H9 (cell line): ENCODE measurements around the gene SMPX. TPM values are rescaled to one million over a fixed set of nuclear protein-coding genes. Genes with fewer than 3 reads are reported as not detected.

Experiments
- DNase-seq: peaks from one replicate; pipeline ENCODE4 v3.0.0-alpha.2; 2017
- H2AFZ ChIP-seq: one replicate; pipeline ENCODE4 v1.6.1; 2013; ENCODE audit warnings: mild to moderate bottlenecking, low read length, control low read depth, moderate library complexity
- H2AK5ac ChIP-seq: 2 replicates; pipeline ENCODE4 v1.6.1; 2013; ENCODE audit warnings: low read length, control low read depth, mixed read lengths; ENCODE audit not compliant: insufficient read length
- H2BK120ac ChIP-seq: one replicate; pipeline ENCODE4 v1.6.1; 2013; ENCODE audit warnings: low read depth, mild to moderate bottlenecking, low read length, control low read depth, inconsistent platforms; ENCODE audit not compliant: poor library complexity, severe bottlenecking
- H2BK12ac ChIP-seq: 2 replicates; pipeline ENCODE4 v1.6.1; 2013; ENCODE audit warnings: low read length, control low read depth, mixed read lengths, low read depth; ENCODE audit not compliant: insufficient read length
- H2BK15ac ChIP-seq: 2 replicates; pipeline ENCODE4 v1.6.1; 2013; ENCODE audit warnings: low read depth, low read length, control low read depth
- H2BK20ac ChIP-seq: one replicate; pipeline ENCODE4 v1.6.1; 2013; ENCODE audit warnings: low read depth, mild to moderate bottlenecking, low read length, control low read depth, inconsistent platforms; ENCODE audit not compliant: poor library complexity, severe bottlenecking
- H2BK5ac ChIP-seq: 2 replicates; pipeline ENCODE4 v1.6.1; 2013; ENCODE audit warnings: low read length, control low read depth, mixed read lengths; ENCODE audit not compliant: insufficient read length
- H3K14ac ChIP-seq: 2 replicates; pipeline ENCODE4 v1.6.1; 2013; ENCODE audit warnings: low read length, control low read depth; ENCODE audit not compliant: insufficient read depth
- H3K18ac ChIP-seq: 2 replicates; pipeline ENCODE4 v1.6.1; 2013; ENCODE audit warnings: low read depth, mild to moderate bottlenecking, mixed read lengths, low read length, control low read depth; ENCODE audit not compliant: insufficient read length
- H3K23ac ChIP-seq: 2 replicates; pipeline ENCODE4 v1.6.1; 2013; ENCODE audit warnings: low read length, control low read depth, mixed read lengths, low read depth; ENCODE audit not compliant: insufficient read length
- H3K23me2 ChIP-seq: 2 replicates; pipeline ENCODE4 v1.6.1; 2013; ENCODE audit warnings: low read depth, mild to moderate bottlenecking, mixed read lengths, low read length, control low read depth; ENCODE audit not compliant: insufficient read length, poor library complexity, severe bottlenecking
- H3K27ac ChIP-seq: 2 replicates; pipeline ENCODE4 v1.5.1; 2013; ENCODE audit warnings: low read length, control low read depth, mixed read lengths, low read depth; ENCODE audit not compliant: insufficient read length
- H3K27me3 ChIP-seq: 2 replicates; pipeline ENCODE4 v1.6.1; 2013; ENCODE audit warnings: low read length, control low read depth, inconsistent platforms; ENCODE audit not compliant: insufficient read depth
- H3K4ac ChIP-seq: 2 replicates; pipeline ENCODE4 v1.6.1; 2013; ENCODE audit warnings: low read depth, mild to moderate bottlenecking, control low read depth, inconsistent platforms, low read length, moderate library complexity
- H3K4me1 ChIP-seq: 2 replicates; pipeline ENCODE4 v1.6.1; 2013; ENCODE audit warnings: low read length, control low read depth, inconsistent platforms; ENCODE audit not compliant: insufficient read depth
- H3K4me2 ChIP-seq: 2 replicates; pipeline ENCODE4 v1.6.1; 2013; ENCODE audit warnings: low read length, control low read depth, mixed read lengths; ENCODE audit not compliant: insufficient read length, insufficient read depth
- H3K56ac ChIP-seq: 2 replicates; pipeline ENCODE4 v1.6.1; 2013; ENCODE audit warnings: low read depth, mild to moderate bottlenecking, mixed read lengths, low read length, control low read depth; ENCODE audit not compliant: insufficient read length
- H3K79me1 ChIP-seq: 2 replicates; pipeline ENCODE4 v1.6.1; 2013; ENCODE audit warnings: low read depth, mild to moderate bottlenecking, moderate library complexity, low read length, control low read depth, inconsistent platforms; ENCODE audit not compliant: insufficient read depth, poor library complexity, severe bottlenecking
- H3K79me2 ChIP-seq: 2 replicates; pipeline ENCODE4 v1.6.1; 2013; ENCODE audit warnings: low read length, control low read depth, inconsistent platforms; ENCODE audit not compliant: insufficient read depth
- H3K9ac ChIP-seq: 2 replicates; pipeline ENCODE4 v1.6.1; 2013; ENCODE audit warnings: low read length, control low read depth, mixed read lengths; ENCODE audit not compliant: insufficient read length; ENCODE audit errors: extremely low read depth
- H3K9me3 ChIP-seq: one replicate; pipeline ENCODE4 v1.6.1; 2013; ENCODE audit warnings: low read depth, low read length, inconsistent platforms; ENCODE audit not compliant: control insufficient read depth
- H3T11ph ChIP-seq: one replicate; pipeline ENCODE4 v1.6.1; 2013; ENCODE audit warnings: mild to moderate bottlenecking, low read length, control low read depth, inconsistent platforms
- H4K20me1 ChIP-seq: one replicate; pipeline ENCODE4 v1.6.1; 2013; ENCODE audit not compliant: control insufficient read depth, insufficient read length, insufficient read depth
- H4K5ac ChIP-seq: 2 replicates; pipeline ENCODE4 v1.6.1; 2013; ENCODE audit warnings: low read depth, mild to moderate bottlenecking, mixed read lengths, low read length, control low read depth; ENCODE audit not compliant: insufficient read length
- H4K8ac ChIP-seq: replicated peaks from 2 replicates; pipeline ENCODE4 v1.6.1; 2013; ENCODE audit warnings: low read length, control low read depth, mixed read lengths, low read depth; ENCODE audit not compliant: insufficient read length
- H4K91ac ChIP-seq: 2 replicates; pipeline ENCODE4 v1.6.1; 2013; ENCODE audit warnings: low read depth, mild to moderate bottlenecking, moderate library complexity, mixed read lengths, low read length, control low read depth; ENCODE audit not compliant: insufficient read length
- H3K27ac Mint-ChIP-seq, 3 experiments: 2 replicates in 2 of 3; 3 replicates in 1 of 3; pipeline ENCODE4 v1.8.0; 2020 to 2021; ENCODE audit warnings: mixed read lengths in 3 of 3, mild to moderate bottlenecking in 1 of 3, moderate library complexity in 1 of 3
- H3K27me3 Mint-ChIP-seq: 2 replicates; pipeline ENCODE4 v1.8.0; 2021; ENCODE audit warnings: low read depth, mild to moderate bottlenecking, moderate library complexity, mixed read lengths
- H3K36me3 Mint-ChIP-seq, 3 experiments: 2 replicates in 2 of 3; 3 replicates in 1 of 3; pipeline ENCODE4 v1.8.0; 2020 to 2021; ENCODE audit warnings: low read depth in 3 of 3, mixed read lengths in 3 of 3; ENCODE audit not compliant: insufficient read depth in 1 of 3
- H3K4me1 Mint-ChIP-seq, 2 experiments: 2 replicates each; pipeline ENCODE4 v1.8.0; 2020; ENCODE audit warnings: mixed read lengths in 2 of 2
- H3K4me3 Mint-ChIP-seq, 2 experiments: 2 replicates in 1 of 2; 3 replicates in 1 of 2; pipeline ENCODE4 v1.8.0; 2020 to 2021; ENCODE audit warnings: mild to moderate bottlenecking in 2 of 2, mixed read lengths in 2 of 2, moderate library complexity in 1 of 2
- H3K9me3 Mint-ChIP-seq, 2 experiments: 2 replicates in 1 of 2; 3 replicates in 1 of 2; pipeline ENCODE4 v1.8.0; 2020; ENCODE audit warnings: mild to moderate bottlenecking in 2 of 2, mixed read lengths in 2 of 2, moderate library complexity in 1 of 2
- WGBS: extraction: QIAGEN DNeasy Blood & Tissue Kit; methylation state at CpG from one replicate; pipeline ENCODE4 v1.1.7; 2013; ENCODE audit warnings: missing lambda C conversion rate, low lambda C conversion rate, mixed read lengths; ENCODE audit not compliant: insufficient read length; ENCODE audit errors: extremely low coverage; 5-methylcytosine and 5-hydroxymethylcytosine counted together
- total RNA-seq: library from RNA; stranded (reverse); gene quantifications from 2 replicates; pipeline ENCODE4 v1.2.1, GENCODE V29; 2021
- TF ChIP-seq, protein P1 (sequence below): fragments of 200-600 bp; sonication (generic); conservative IDR thresholded peaks from 3 replicates; pipeline ENCODE4 v1.8.0; 2021; ENCODE audit warnings: antibody characterized with exemption, mild to moderate bottlenecking

SMPX gene
- total RNA-seq, 1 experiment from 2014 or later = not detected

DNA sequence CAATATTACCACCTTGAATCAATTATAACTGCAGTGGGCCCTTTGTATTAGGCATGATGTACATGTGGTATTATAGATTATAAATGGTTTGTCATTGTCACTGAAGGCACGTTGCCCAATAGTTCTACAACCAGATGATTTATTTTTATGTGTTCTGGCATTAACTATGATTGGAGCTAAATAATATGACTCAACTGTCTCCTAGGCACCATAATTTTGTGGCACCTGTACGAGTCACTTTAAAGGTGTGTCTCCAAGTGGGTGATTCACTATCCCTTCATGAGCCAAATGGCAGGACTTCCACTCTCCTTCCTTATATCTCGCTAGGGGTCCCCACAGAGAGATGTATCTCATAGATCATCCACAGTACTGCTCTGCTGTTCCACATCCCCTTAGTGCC lies 6.1 kb upstream of the SMPX start:
- no CpG with 5 or more reads among the region's 3 CpGs for WGBS
- no peaks in the 10 kb centered on the region for H3K36me3 Mint-ChIP-seq

More for the DNA sequence above, 6.1 kb upstream of the SMPX start:
- Histone ChIP-seq H3T11ph (no peak overlapping the region), H3K27me3 (no peaks in the 10 kb centered on the region), H4K5ac (no peak overlapping the region), H4K8ac (no peak overlapping the region), H4K20me1 (no peaks in the 10 kb centered on the region), H3K27ac (no peak overlapping the region), H4K91ac (no peak overlapping the region), H3K14ac (no peak overlapping the region), H3K9ac (no peak overlapping the region), H2BK120ac (no peak overlapping the region), H3K4me2 (no peak overlapping the region), H2AFZ (no peak overlapping the region), H2AK5ac (no peak overlapping the region), H2BK12ac (no peak overlapping the region), H3K23me2 (no peaks in the 10 kb centered on the region), H2BK5ac (no peak overlapping the region), H3K4ac (no peak overlapping the region), H2BK15ac (no peak overlapping the region), H2BK20ac (no peak overlapping the region), H3K18ac (no peak overlapping the region), H3K9me3 (no peaks in the 10 kb centered on the region), H3K56ac (no peak overlapping the region), H3K4me1 (no peaks in the 10 kb centered on the region), H3K79me1 (no peaks in the 10 kb centered on the region), H3K23ac (no peak overlapping the region), H3K79me2 (no peaks in the 10 kb centered on the region)
- H3K27ac Mint-ChIP-seq = peak overlapping the region in 1 of 3 experiments; percentile 57; a peak in 2 of 7 replicates
- peaks cover 4 to 46% of the 10 kb centered on the region in 2 experiments; a peak in 4 of 5 replicates for H3K9me3 Mint-ChIP-seq
- H3K4me1 Mint-ChIP-seq = no peaks in the 10 kb centered on the region
- TF ChIP-seq, protein P1, sequence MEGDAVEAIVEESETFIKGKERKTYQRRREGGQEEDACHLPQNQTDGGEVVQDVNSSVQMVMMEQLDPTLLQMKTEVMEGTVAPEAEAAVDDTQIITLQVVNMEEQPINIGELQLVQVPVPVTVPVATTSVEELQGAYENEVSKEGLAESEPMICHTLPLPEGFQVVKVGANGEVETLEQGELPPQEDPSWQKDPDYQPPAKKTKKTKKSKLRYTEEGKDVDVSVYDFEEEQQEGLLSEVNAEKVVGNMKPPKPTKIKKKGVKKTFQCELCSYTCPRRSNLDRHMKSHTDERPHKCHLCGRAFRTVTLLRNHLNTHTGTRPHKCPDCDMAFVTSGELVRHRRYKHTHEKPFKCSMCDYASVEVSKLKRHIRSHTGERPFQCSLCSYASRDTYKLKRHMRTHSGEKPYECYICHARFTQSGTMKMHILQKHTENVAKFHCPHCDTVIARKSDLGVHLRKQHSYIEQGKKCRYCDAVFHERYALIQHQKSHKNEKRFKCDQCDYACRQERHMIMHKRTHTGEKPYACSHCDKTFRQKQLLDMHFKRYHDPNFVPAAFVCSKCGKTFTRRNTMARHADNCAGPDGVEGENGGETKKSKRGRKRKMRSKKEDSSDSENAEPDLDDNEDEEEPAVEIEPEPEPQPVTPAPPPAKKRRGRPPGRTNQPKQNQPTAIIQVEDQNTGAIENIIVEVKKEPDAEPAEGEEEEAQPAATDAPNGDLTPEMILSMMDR = no peak
- no peak for DNase-seq
- H3K27me3 Mint-ChIP-seq = no peaks in the 10 kb centered on the region
- H3K4me3 Mint-ChIP-seq = no peak overlapping the region
